ENCODE measurements around the gene WRNIP1. TPM values are rescaled to one million over a fixed set of nuclear protein-coding genes. Genes with fewer than 3 reads are reported as not detected.

WRNIP1 gene
- total RNA-seq, 1 experiment from 2014 or later = 36.3 TPM

- CTCF ChIA-PET = interaction anchor here (1.6 to 1.9 kb wide), 2 partner anchors 44 to 125 kb away, joined by 5 to 8 read pairs; no protein-coding TSS in a partner anchor
- POLR2A ChIA-PET = no interaction called here
- no peak overlapping the region for H3K27ac Mint-ChIP-seq
- TF ChIP-seq RORB (CRISPR knock-in tag; IDR thresholded peaks at IDR 0.05) (no peak), ZNF416 (CRISPR knock-in tag; IDR thresholded peaks at IDR 0.05) (no peak), GTF2I (CRISPR knock-in tag; conservative IDR thresholded peaks at IDR 0.05) (no peak), NFE2L1 (CRISPR knock-in tag; IDR thresholded peaks at IDR 0.05) (no peak), ARID4B (CRISPR knock-in tag; IDR thresholded peaks at IDR 0.05; ENCODE audit: borderline replicate concordance) (no peak), OVOL2 (CRISPR knock-in tag; IDR thresholded peaks at IDR 0.05; ENCODE audit: borderline replicate concordance) (no peak), ZBTB43 (CRISPR knock-in tag; IDR thresholded peaks at IDR 0.05) (no peak), MAX (CRISPR knock-in tag; IDR thresholded peaks at IDR 0.05) (no peak), PREB (CRISPR knock-in tag; IDR thresholded peaks at IDR 0.05; ENCODE audit: borderline replicate concordance) (no peak), MLX (CRISPR knock-in tag; IDR thresholded peaks at IDR 0.05) (no peak)
- H3K4me3 Mint-ChIP-seq = no peak overlapping the region
- H3K27me3 Mint-ChIP-seq (ENCODE audit: low read depth) = peaks cover 4% of the 10 kb centered on the region; the same call in 1 of the 2 replicates
- ATAC-seq (no peak), DNase-seq (ENCODE audit: low spot score) (no peak)
- H3K4me1 Mint-ChIP-seq = no peaks in the 10 kb centered on the region
- H3K36me3 Mint-ChIP-seq = no peaks in the 10 kb centered on the region
- no peaks in the 10 kb centered on the region for H3K9me3 Mint-ChIP-seq
Observed at GRCh38 chr6:2827142-2827541, 61.9 kb downstream of the WRNIP1 start.

GRCh38 chr6:2828629-2829028 lies 63.4 kb downstream of the WRNIP1 start:
- no peaks in the 10 kb centered on the region for H3K9me3 Mint-ChIP-seq
- H3K4me1 Mint-ChIP-seq = no peaks in the 10 kb centered on the region
- H3K27ac Mint-ChIP-seq = no peak overlapping the region
- TF ChIP-seq NFYB (CRISPR knock-in tag; conservative IDR thresholded peaks at IDR 0.05; ENCODE audit: low read depth) (no peak), HMGA2 (CRISPR knock-in tag; IDR thresholded peaks at IDR 0.05) (no peak), PRDM15 (CRISPR knock-in tag; IDR thresholded peaks at IDR 0.05) (no peak)
- no peak overlapping the region for H3K4me3 Mint-ChIP-seq
- ATAC-seq (no peak), DNase-seq (ENCODE audit: low spot score) (no peak)
- ChIA-PET CTCF (interaction anchor here (0.6 to 1.8 kb wide), 5 partner anchors 11 to 124 kb away, joined by 3 to 6 read pairs (median 5); no protein-coding TSS in a partner anchor), POLR2A (no interaction called here)
- H3K27me3 Mint-ChIP-seq (ENCODE audit: low read depth) = peaks cover 4% of the 10 kb centered on the region; the same call in 1 of the 2 replicates
- H3K36me3 Mint-ChIP-seq = no peaks in the 10 kb centered on the region

Measured in WTC11 (cell line).